Measurements from ENCODE around the gene PTPRN2.
"Not testable (repeated sequence)": the region's sequence is repeated elsewhere in the genome, so short reads cannot be mapped to it uniquely, and the experiment has no call there.

Gene PTPRN2

GRCh38 chr7:158366916-158367633 is 220.5 kb downstream of the PTPRN2 start:
- DNase-seq (ENCODE audit: low spot score) = no peak

- DNase-seq (ENCODE audit: low spot score) = no peak
These were observed 221.3 kb downstream of the PTPRN2 start for GRCh38 chr7:158366346-158366745.

GRCh38 chr7:158365267-158365666 is 222.4 kb downstream of the PTPRN2 start:
- no peak for DNase-seq (ENCODE audit: low spot score)

- no peak for DNase-seq (ENCODE audit: low spot score)
These were observed 223.2 kb downstream of the PTPRN2 start for GRCh38 chr7:158364451-158364850.

GRCh38 chr7:158362912-158363905 is 224.4 kb downstream of the PTPRN2 start:
- DNase-seq (ENCODE audit: low spot score) = no peak

GRCh38 chr7:158362001-158362400 is 225.6 kb downstream of the PTPRN2 start:
- DNase-seq (ENCODE audit: low spot score) = no peak

GRCh38 chr7:158361326-158361946 is 226.2 kb downstream of the PTPRN2 start:
- no peak for DNase-seq (ENCODE audit: low spot score)

GRCh38 chr7:158358926-158359645 is 228.5 kb downstream of the PTPRN2 start:
- no peak for DNase-seq (ENCODE audit: low spot score)

- no peak for DNase-seq (ENCODE audit: low spot score)
These were observed 229.5 kb downstream of the PTPRN2 start for GRCh38 chr7:158357898-158358821.

- no peak for DNase-seq (ENCODE audit: low spot score)
These were observed 230.3 kb downstream of the PTPRN2 start for GRCh38 chr7:158357106-158357897.

GRCh38 chr7:158356454-158356853 is 231.2 kb downstream of the PTPRN2 start:
- DNase-seq (ENCODE audit: low spot score) = no peak

- DNase-seq (ENCODE audit: low spot score) = no peak
These were observed 232.1 kb downstream of the PTPRN2 start for GRCh38 chr7:158355456-158356065.

GRCh38 chr7:158354861-158355260 is 232.8 kb downstream of the PTPRN2 start:
- DNase-seq (ENCODE audit: low spot score) = no peak

GRCh38 chr7:158353606-158354570 is 233.7 kb downstream of the PTPRN2 start:
- DNase-seq (ENCODE audit: low spot score) = no peak

- not testable (repeated sequence) for DNase-seq (ENCODE audit: low spot score)
These were observed 235.5 kb downstream of the PTPRN2 start for GRCh38 chr7:158351899-158352729.

GRCh38 chr7:158351481-158351880 is 236.1 kb downstream of the PTPRN2 start:
- no peak for DNase-seq (ENCODE audit: low spot score)

- DNase-seq (ENCODE audit: low spot score) = no peak
These were observed 236.6 kb downstream of the PTPRN2 start for GRCh38 chr7:158351051-158351450.
